HEK293 (cell line): ENCODE data around the gene RER1.

ENCODE experiments used
- BCL6B ChIP-seq: fragments of 450-650 bp; formaldehyde crosslinking; IDR thresholded peaks from 2 replicates; pipeline ENCODE4 v1.5.1; 2017; ENCODE audit warnings: missing biosample characterization, missing genetic modification characterization
- MYNN ChIP-seq: fragments of 450-650 bp; formaldehyde crosslinking; IDR thresholded peaks from 2 replicates; pipeline ENCODE4 v1.5.1; 2016; ENCODE audit warnings: missing biosample characterization, missing genetic modification characterization, borderline replicate concordance
- PATZ1 ChIP-seq: fragments of 450-650 bp; formaldehyde crosslinking; IDR thresholded peaks from 2 replicates; pipeline ENCODE4 v1.5.1; 2016; ENCODE audit warnings: missing biosample characterization, missing genetic modification characterization
- RBAK ChIP-seq: fragments of 450-650 bp; formaldehyde crosslinking; IDR thresholded peaks from 2 replicates; pipeline ENCODE4 v1.5.1; 2016; ENCODE audit warnings: missing biosample characterization, missing genetic modification characterization
- TSHZ1 ChIP-seq: fragments of 450-650 bp; formaldehyde crosslinking; IDR thresholded peaks from 2 replicates; pipeline ENCODE4 v1.5.1; 2016; ENCODE audit warnings: missing biosample characterization, missing genetic modification characterization, borderline replicate concordance
- ZBTB7A ChIP-seq: fragments of 450-650 bp; formaldehyde crosslinking; IDR thresholded peaks from 2 replicates; pipeline ENCODE4 v1.5.1; 2016; ENCODE audit warnings: low read depth, missing biosample characterization, missing genetic modification characterization
- ZNF140 ChIP-seq: fragments of 450-650 bp; formaldehyde crosslinking; IDR thresholded peaks from 2 replicates; pipeline ENCODE4 v1.5.1; 2016; ENCODE audit warnings: missing biosample characterization, missing genetic modification characterization
- ZNF146 ChIP-seq: fragments of 450-650 bp; formaldehyde crosslinking; IDR thresholded peaks from 2 replicates; pipeline ENCODE4 v1.5.1; 2016; ENCODE audit warnings: missing biosample characterization, missing genetic modification characterization
- ZNF18 ChIP-seq: fragments of 450-650 bp; formaldehyde crosslinking; IDR thresholded peaks from 2 replicates; pipeline ENCODE4 v1.5.1; 2016; ENCODE audit warnings: missing biosample characterization, missing genetic modification characterization
- ZNF23 ChIP-seq: fragments of 450-650 bp; formaldehyde crosslinking; IDR thresholded peaks from 2 replicates; pipeline ENCODE4 v1.5.1; 2016; ENCODE audit warnings: missing biosample characterization, missing genetic modification characterization, borderline replicate concordance
- ZNF280C ChIP-seq: fragments of 450-650 bp; formaldehyde crosslinking; IDR thresholded peaks from 2 replicates; pipeline ENCODE4 v1.5.1; 2016; ENCODE audit warnings: missing biosample characterization, missing genetic modification characterization
- ZNF518A ChIP-seq: fragments of 450-650 bp; formaldehyde crosslinking; conservative IDR thresholded peaks from 2 replicates; pipeline ENCODE4 v1.5.1; 2016; ENCODE audit warnings: low read depth, missing biosample characterization, missing genetic modification characterization
- ZNF549 ChIP-seq: fragments of 450-650 bp; IDR thresholded peaks from 2 replicates; pipeline ENCODE4 v1.5.1; 2018; ENCODE audit warnings: missing biosample characterization, missing genetic modification characterization, mild to moderate bottlenecking, inconsistent platforms, moderate library complexity
- ZNF555 ChIP-seq: fragments of 450-650 bp; formaldehyde crosslinking; conservative IDR thresholded peaks from 2 replicates; pipeline ENCODE4 v1.5.1; 2017; ENCODE audit warnings: missing biosample characterization, mild to moderate bottlenecking, missing genetic modification characterization, inconsistent platforms
- ZNF560 ChIP-seq: fragments of 450-650 bp; formaldehyde crosslinking; IDR thresholded peaks from 2 replicates; pipeline ENCODE4 v1.5.1; 2017; ENCODE audit warnings: missing biosample characterization, missing genetic modification characterization, borderline replicate concordance
- ZNF600 ChIP-seq: fragments of 450-650 bp; formaldehyde crosslinking; IDR thresholded peaks from 2 replicates; pipeline ENCODE4 v1.5.1; 2016; ENCODE audit warnings: missing biosample characterization, missing genetic modification characterization
- ZNF626 ChIP-seq: fragments of 450-650 bp; sonication (Bioruptor Pico); formaldehyde crosslinking; IDR thresholded peaks from 2 replicates; pipeline ENCODE4 v1.5.1; 2018; ENCODE audit warnings: missing biosample characterization, missing genetic modification characterization, inconsistent platforms
- ZNF654 ChIP-seq: fragments of 450-650 bp; formaldehyde crosslinking; IDR thresholded peaks from 2 replicates; pipeline ENCODE4 v1.5.1; 2016; ENCODE audit warnings: low read depth, missing biosample characterization, missing genetic modification characterization
- ZNF704 ChIP-seq: fragments of 450-650 bp; formaldehyde crosslinking; IDR thresholded peaks from 2 replicates; pipeline ENCODE4 v1.5.1; 2016; ENCODE audit warnings: missing biosample characterization, missing genetic modification characterization
- ZNF768 ChIP-seq: fragments of 450-650 bp; formaldehyde crosslinking; IDR thresholded peaks from 2 replicates; pipeline ENCODE4 v1.5.1; 2018; ENCODE audit warnings: missing biosample characterization, mild to moderate bottlenecking, missing genetic modification characterization

The RER1 gene

GRCh38 chr1:2412773-2413494, 21.3 kb downstream of the RER1 start (continued):
- TF ChIP-seq TSHZ1, result no peak
- TF ChIP-seq ZNF140, result no peak
- no peak for TF ChIP-seq ZNF518A
- no peak for TF ChIP-seq MYNN (tag by site-specific recombination)
- peak; percentile 74 for TF ChIP-seq PATZ1 (tag by site-specific recombination)
- TF ChIP-seq ZNF555 (tag by site-specific recombination), result no peak
- no peak for TF ChIP-seq ZNF280C (tag by site-specific recombination)
- no peak for TF ChIP-seq ZNF654 (tag by site-specific recombination)
- TF ChIP-seq ZNF549 (tag by site-specific recombination), result no peak
- no peak for TF ChIP-seq ZNF560 (tag by site-specific recombination)
- TF ChIP-seq RBAK, result no peak
- TF ChIP-seq ZNF23, result no peak
- no peak for TF ChIP-seq ZNF704 (tag by site-specific recombination)
- TF ChIP-seq ZNF768, result no peak
- TF ChIP-seq ZNF600 (tag by site-specific recombination), result peak; percentile 17; the same call in 1 of the 2 replicates
- TF ChIP-seq ZNF626 (tag by site-specific recombination), result no peak
- no peak for TF ChIP-seq ZNF18
- no peak for TF ChIP-seq ZNF146 (tag by site-specific recombination)
- TF ChIP-seq ZBTB7A (tag by site-specific recombination), result no peak
- TF ChIP-seq BCL6B (tag by site-specific recombination), result no peak
